ENCODE data around the gene RNF157. TPM values are rescaled to one million over a fixed set of nuclear protein-coding genes. Genes with fewer than 3 reads are reported as not detected.

RNF157 gene
- total and polyA plus RNA-seq, 2 of the 4 experiments (the other 2 are of a cell fraction), result 0.54 to 1.3 TPM

DNA sequence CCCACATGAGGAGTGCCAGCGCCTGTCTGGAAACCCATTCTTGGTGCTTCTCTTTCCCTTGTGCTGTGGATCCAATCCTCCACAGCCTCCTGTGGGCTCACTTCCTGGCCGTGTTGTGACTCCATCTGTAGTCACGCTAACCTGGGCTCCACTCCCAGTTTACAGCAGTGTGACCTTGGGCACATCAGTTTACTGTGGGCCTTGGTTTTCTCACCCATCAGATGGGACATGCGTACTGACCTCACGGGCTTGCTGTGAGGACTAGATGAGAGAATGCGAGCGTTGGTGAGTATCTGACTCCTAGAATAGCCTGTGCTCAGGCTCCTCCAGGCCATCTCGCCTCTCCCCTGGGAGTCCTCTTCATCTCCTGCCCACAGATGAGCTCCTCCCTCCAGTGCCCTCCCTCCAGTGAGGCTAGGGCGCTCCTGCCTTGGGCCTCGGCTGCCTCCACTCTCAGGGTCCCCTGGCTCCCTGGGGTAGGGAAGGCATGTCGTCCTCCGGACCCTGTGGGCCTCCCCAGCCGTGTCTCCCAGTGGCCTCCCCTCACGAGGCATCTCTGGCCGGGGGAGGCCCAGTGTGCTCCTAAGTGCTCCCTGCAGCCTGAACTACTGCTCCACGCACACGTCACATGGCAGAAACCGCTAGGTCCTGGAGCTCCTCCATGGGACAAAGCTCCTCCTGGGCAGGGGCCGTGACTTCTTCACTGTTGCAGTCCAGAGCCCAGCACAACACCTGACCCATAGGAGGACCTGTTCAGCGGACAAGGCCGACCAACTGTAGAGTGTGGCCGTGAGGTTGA lies 94.0 kb downstream of the RNF157 start:
- no peak overlapping the region for H3K9ac ChIP-seq (ENCODE audit: low read depth, low read length)
- H2BK15ac ChIP-seq (ENCODE audit: low read depth, low read length), result no peak overlapping the region
- no peak overlapping the region for H4K8ac ChIP-seq (ENCODE audit: low read depth in 2 of 2, low read length in 2 of 2)
- no peak overlapping the region for H3K4ac ChIP-seq (ENCODE audit: low read depth, low read length)
- no peak for ATAC-seq (ENCODE audit: low read depth)
- no peak overlapping the region for H3K4me3 ChIP-seq (ENCODE audit: insufficient read depth, low read depth, low read length)
- H4K91ac ChIP-seq (ENCODE audit: insufficient read depth, low read depth, low read length), result no peak overlapping the region
- no peaks in the 10 kb centered on the region for H3K36me3 ChIP-seq (ENCODE audit: control insufficient read depth, insufficient read depth, low read length)
- H4K20me1 ChIP-seq (ENCODE audit: insufficient read depth, low read length), result no peaks in the 10 kb centered on the region
- no peak overlapping the region for H2BK5ac ChIP-seq (ENCODE audit: low read depth, low read length, poor library complexity, severe bottlenecking)
- no peak for TF ChIP-seq RCOR1 (IDR thresholded peaks at IDR 0.05; ENCODE audit: insufficient replicate concordance, low read length)
- TF ChIP-seq RAD21 (IDR thresholded peaks at IDR 0.05; ENCODE audit: low read length), result no peak
- no peak for TF ChIP-seq POLR2A (IDR thresholded peaks at IDR 0.05; ENCODE audit: low read depth, low read length)
- no peak for TF ChIP-seq FOS (IDR thresholded peaks at IDR 0.05; ENCODE audit: low read depth, low read length)
- no peak for TF ChIP-seq SMC3 (IDR thresholded peaks at IDR 0.05; ENCODE audit: low read depth, low read length)
- TF ChIP-seq NFE2L2 (IDR thresholded peaks at IDR 0.05; ENCODE audit: low read depth, low read length), result no peak
- no peak for TF ChIP-seq BHLHE40 (IDR thresholded peaks at IDR 0.05; ENCODE audit: low read depth, low read length)
- TF ChIP-seq, protein P1, sequence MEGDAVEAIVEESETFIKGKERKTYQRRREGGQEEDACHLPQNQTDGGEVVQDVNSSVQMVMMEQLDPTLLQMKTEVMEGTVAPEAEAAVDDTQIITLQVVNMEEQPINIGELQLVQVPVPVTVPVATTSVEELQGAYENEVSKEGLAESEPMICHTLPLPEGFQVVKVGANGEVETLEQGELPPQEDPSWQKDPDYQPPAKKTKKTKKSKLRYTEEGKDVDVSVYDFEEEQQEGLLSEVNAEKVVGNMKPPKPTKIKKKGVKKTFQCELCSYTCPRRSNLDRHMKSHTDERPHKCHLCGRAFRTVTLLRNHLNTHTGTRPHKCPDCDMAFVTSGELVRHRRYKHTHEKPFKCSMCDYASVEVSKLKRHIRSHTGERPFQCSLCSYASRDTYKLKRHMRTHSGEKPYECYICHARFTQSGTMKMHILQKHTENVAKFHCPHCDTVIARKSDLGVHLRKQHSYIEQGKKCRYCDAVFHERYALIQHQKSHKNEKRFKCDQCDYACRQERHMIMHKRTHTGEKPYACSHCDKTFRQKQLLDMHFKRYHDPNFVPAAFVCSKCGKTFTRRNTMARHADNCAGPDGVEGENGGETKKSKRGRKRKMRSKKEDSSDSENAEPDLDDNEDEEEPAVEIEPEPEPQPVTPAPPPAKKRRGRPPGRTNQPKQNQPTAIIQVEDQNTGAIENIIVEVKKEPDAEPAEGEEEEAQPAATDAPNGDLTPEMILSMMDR (conservative IDR thresholded peaks at IDR 0.05; ENCODE audit: low read depth, low read length), result no peak
- TF ChIP-seq MXI1 (IDR thresholded peaks at IDR 0.05; ENCODE audit: borderline replicate concordance, low read depth, low read length), result no peak
- no peak for TF ChIP-seq CHD1 (IDR thresholded peaks at IDR 0.05; ENCODE audit: low read depth, low read length)
- no peak for TF ChIP-seq RFX5 (IDR thresholded peaks at IDR 0.05; ENCODE audit: low read depth, low read length)
- TF ChIP-seq MAFK (IDR thresholded peaks at IDR 0.05; ENCODE audit: low read depth, low read length), result no peak
- no peak for TF ChIP-seq CEBPB (IDR thresholded peaks at IDR 0.05; ENCODE audit: low read depth, low read length)
- TF ChIP-seq, protein P2, sequence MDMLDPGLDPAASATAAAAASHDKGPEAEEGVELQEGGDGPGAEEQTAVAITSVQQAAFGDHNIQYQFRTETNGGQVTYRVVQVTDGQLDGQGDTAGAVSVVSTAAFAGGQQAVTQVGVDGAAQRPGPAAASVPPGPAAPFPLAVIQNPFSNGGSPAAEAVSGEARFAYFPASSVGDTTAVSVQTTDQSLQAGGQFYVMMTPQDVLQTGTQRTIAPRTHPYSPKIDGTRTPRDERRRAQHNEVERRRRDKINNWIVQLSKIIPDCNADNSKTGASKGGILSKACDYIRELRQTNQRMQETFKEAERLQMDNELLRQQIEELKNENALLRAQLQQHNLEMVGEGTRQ (IDR thresholded peaks at IDR 0.05; ENCODE audit: low read depth, low read length), result no peak
- TF ChIP-seq, protein P3, sequence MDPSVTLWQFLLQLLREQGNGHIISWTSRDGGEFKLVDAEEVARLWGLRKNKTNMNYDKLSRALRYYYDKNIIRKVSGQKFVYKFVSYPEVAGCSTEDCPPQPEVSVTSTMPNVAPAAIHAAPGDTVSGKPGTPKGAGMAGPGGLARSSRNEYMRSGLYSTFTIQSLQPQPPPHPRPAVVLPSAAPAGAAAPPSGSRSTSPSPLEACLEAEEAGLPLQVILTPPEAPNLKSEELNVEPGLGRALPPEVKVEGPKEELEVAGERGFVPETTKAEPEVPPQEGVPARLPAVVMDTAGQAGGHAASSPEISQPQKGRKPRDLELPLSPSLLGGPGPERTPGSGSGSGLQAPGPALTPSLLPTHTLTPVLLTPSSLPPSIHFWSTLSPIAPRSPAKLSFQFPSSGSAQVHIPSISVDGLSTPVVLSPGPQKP (IDR thresholded peaks at IDR 0.05; ENCODE audit: borderline replicate concordance, low read depth, low read length), result no peak
- TF ChIP-seq MAZ (IDR thresholded peaks at IDR 0.05; ENCODE audit: borderline replicate concordance, low read depth, low read length), result no peak
- H2BK20ac ChIP-seq (ENCODE audit: low read depth, low read length), result no peak overlapping the region
- intact Hi-C loops (cut with micrococcal nuclease), result no loop called here
- H3K18ac ChIP-seq (ENCODE audit: low read depth, low read length), result no peak overlapping the region
- H3K23ac ChIP-seq (ENCODE audit: low read depth, low read length), result no peak overlapping the region
- H2AK9ac ChIP-seq (replicated peaks; ENCODE audit: low read depth, low read length, poor library complexity), result no peak overlapping the region
- 85% methylated on average over 10 of the region's 22 CpGs; no CpG with 5 or more reads in 1 of the 2 experiments for WGBS, 2 experiments (ENCODE audit: extremely low coverage in 2 of 2, insufficient read length in 1 of 2)
- H3K27me3 ChIP-seq (ENCODE audit: control insufficient read depth, insufficient read depth, low read length), result peaks cover 16% of the 10 kb centered on the region
- in situ Hi-C loops (cut with MboI; ENCODE audit: low sequenced_read_pairs), result no loop called here
- H2AFZ ChIP-seq (replicated peaks; ENCODE audit: low read length, poor library complexity), result no peak overlapping the region
- H3K14ac ChIP-seq (replicated peaks; ENCODE audit: low read depth, low read length), result no peak overlapping the region
- ChIA-PET CTCF (no interaction called here), POLR2A (ENCODE audit: unreplicated experiment) (no interaction called here)
- DNase-seq, result peak; percentile 11
- H4K5ac ChIP-seq (ENCODE audit: low read depth, low read length), result no peak overlapping the region
- no peak overlapping the region for H3K27ac ChIP-seq (ENCODE audit: insufficient read depth, low read length)
- no peak overlapping the region for H3K4me2 ChIP-seq (ENCODE audit: low read depth, low read length)
- H3K4me1 ChIP-seq (ENCODE audit: control insufficient read depth, insufficient read depth, low read length), result no peaks in the 10 kb centered on the region; the same call in 1 of the 2 replicates
- H3K9me3 ChIP-seq (ENCODE audit: control insufficient read depth, insufficient read depth, low read length), result no peaks in the 10 kb centered on the region
- H3K9me1 ChIP-seq (ENCODE audit: insufficient read depth, low read length), result no peaks in the 10 kb centered on the region; the same call in 1 of the 2 replicates
- BruUV-seq (replicated peaks), result no TSS peak
- no peak overlapping the region for H3K56ac ChIP-seq (ENCODE audit: extremely low read depth, insufficient read depth, low read length)
- no peak overlapping the region for H2BK120ac ChIP-seq (ENCODE audit: low read depth, low read length)
- dilution Hi-C loops (cut with HindIII; ENCODE audit: low sequenced_read_pairs, unreplicated experiment), result no loop called here
- H3K79me1 ChIP-seq (ENCODE audit: low read depth in 1 of 2, low read length in 2 of 2), result no peaks in the 10 kb centered on the region
- H2AK5ac ChIP-seq (ENCODE audit: low read depth, low read length), result no peak overlapping the region

All from IMR-90 (cell line).